ENCODE results near the gene RNF223.

RNF223 gene

DNA sequence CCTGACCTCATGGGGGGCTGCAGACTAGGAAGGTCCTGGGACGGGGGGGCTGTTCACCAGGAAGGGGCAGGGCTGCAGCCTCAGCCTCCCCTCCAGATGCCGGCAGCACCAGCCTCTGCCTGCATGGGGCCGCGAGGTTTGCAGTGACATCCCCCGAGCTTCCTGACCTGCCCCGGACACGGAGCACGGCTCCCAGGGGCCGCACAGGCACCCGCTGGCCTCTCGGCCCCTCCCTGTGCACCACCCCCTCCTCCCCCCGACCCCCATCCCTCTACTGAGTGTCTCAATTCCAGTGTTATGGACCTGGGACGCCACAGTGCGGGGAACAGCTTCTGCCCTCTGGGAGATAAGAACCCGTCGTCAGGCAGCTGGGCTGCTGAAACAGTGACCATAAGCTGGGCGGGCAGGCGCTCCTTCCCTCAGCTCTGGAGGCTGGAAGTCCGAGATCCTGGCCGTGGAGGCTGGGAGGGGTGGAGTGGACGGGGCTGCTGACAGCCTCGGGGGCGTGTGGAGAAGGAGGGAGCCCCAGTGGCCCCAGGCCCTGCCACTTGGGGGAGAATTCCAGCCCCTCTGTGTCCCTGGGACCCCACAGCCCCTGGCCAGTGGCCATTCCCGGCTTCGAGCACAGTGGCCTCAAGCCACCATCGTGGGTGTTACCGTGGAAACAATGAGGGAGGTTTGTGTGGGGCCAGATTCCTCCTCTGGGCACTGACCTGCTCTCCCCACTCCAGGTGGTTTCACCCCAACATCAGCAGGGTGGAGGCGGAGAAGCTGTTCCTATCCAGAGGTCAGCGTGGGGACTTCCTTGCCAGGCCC lies 11.6 kb downstream of the RNF223 start:
- Histone ChIP-seq H3K4me2 (ENCODE audit: low read length) (no peak overlapping the region), H3K79me2 (ENCODE audit: control insufficient read depth, insufficient read depth, low read length, poor library complexity) (no peaks in the 10 kb centered on the region), H3K79me1 (ENCODE audit: low read length) (peaks cover 11% of the 10 kb centered on the region), H3K4me1 (ENCODE audit: control insufficient read depth in 1 of 2, insufficient read depth in 2 of 2, low read length in 2 of 2) (peaks cover 24 to 31% of the 10 kb centered on the region in 2 experiments), H4K12ac (ENCODE audit: low read depth, low read length) (no peak overlapping the region), H2AK5ac (ENCODE audit: low read length) (no peak overlapping the region), H3K9me3 (ENCODE audit: insufficient read depth, low read depth, low read length) (peaks cover 9% of the 10 kb centered on the region), H3K4ac (ENCODE audit: low read depth, low read length) (no peak overlapping the region), H2BK12ac (ENCODE audit: low read length) (no peak overlapping the region), H3K18ac (ENCODE audit: low read length) (no peak overlapping the region), H3K36me3 (ENCODE audit: control insufficient read depth in 1 of 2, insufficient read depth in 2 of 2, low read length in 2 of 2) (no peaks in the 10 kb centered on the region), H2BK5ac (ENCODE audit: low read depth, low read length, poor library complexity) (no peak overlapping the region), H3K14ac (ENCODE audit: low read length) (no peak overlapping the region), H2AFZ (ENCODE audit: insufficient read depth, low read length, poor library complexity) (no peak overlapping the region), H3K27me3 (ENCODE audit: insufficient read depth, low read length) (peaks cover 10% of the 10 kb centered on the region), H3K4me3 (ENCODE audit: low read depth, low read length) (no peak overlapping the region), H4K8ac (ENCODE audit: low read depth, low read length) (no peak overlapping the region), H3K9ac (ENCODE audit: low read length) (no peak overlapping the region), H2BK120ac (ENCODE audit: insufficient read depth, low read length, poor library complexity) (no peak overlapping the region), H3K23ac (ENCODE audit: low read length) (no peak overlapping the region), H3K27ac (ENCODE audit: low read depth, low read length) (no peak overlapping the region), H4K91ac (ENCODE audit: low read depth, low read length) (peak overlapping the region; percentile 2)
- no CpG with 5 or more reads among the region's 29 CpGs for WGBS (ENCODE audit: extremely low coverage, insufficient coverage, insufficient read length)
- no peak for DNase-seq

DNA sequence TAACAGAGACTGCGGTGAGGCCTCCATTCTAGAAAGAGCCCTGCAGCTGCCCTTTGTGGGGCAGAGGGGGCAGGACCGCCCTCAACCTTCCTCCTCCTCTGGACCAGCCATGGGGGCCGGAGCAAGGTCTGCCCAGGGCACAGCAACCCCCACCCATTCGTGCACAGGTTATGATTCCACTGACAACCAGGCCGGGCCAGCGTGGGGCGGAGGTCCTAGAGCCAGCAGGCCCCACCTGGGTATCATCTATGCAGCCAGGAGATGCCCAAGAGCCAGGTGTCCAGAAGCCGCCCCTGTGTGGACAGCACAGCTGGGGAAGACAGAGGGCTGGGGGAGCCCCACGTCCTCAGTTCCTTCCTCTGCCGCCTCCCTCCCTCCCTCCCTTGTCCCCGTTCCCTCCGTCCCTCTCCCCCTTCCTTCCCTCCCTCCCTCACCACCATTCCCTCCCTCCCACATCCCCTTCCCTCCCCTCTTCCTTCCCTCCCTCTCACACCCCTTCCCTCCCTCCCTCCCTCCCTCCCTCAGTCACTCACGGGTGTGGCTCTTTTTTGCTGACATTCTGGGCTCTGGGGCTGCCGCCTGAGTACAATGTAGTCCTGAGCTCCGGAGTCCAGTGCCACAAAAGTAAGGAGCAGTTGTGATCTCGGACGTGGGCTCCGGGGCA lies 12.3 kb downstream of the RNF223 start:
- no peak overlapping the region for H4K8ac ChIP-seq (ENCODE audit: low read depth, low read length)
- H3K9me3 ChIP-seq (ENCODE audit: insufficient read depth, low read depth, low read length): peaks cover 8% of the 10 kb centered on the region
- no peak overlapping the region for H3K18ac ChIP-seq (ENCODE audit: low read length)
- H3K79me1 ChIP-seq (ENCODE audit: low read length): peaks cover 11% of the 10 kb centered on the region
- no CpG with 5 or more reads among the region's 18 CpGs for WGBS (ENCODE audit: extremely low coverage, insufficient coverage, insufficient read length)
- H3K9ac ChIP-seq (ENCODE audit: low read length): no peak overlapping the region
- H2BK120ac ChIP-seq (ENCODE audit: insufficient read depth, low read length, poor library complexity): no peak overlapping the region
- no peak overlapping the region for H3K4me3 ChIP-seq (ENCODE audit: low read depth, low read length)
- H3K4ac ChIP-seq (ENCODE audit: low read depth, low read length): no peak overlapping the region
- H3K36me3 ChIP-seq (ENCODE audit: control insufficient read depth in 1 of 2, insufficient read depth in 2 of 2, low read length in 2 of 2): no peaks in the 10 kb centered on the region
- H3K4me2 ChIP-seq (ENCODE audit: low read length): no peak overlapping the region
- peaks cover 10% of the 10 kb centered on the region for H3K27me3 ChIP-seq (ENCODE audit: insufficient read depth, low read length)
- no peak overlapping the region for H2BK5ac ChIP-seq (ENCODE audit: low read depth, low read length, poor library complexity)
- H4K12ac ChIP-seq (ENCODE audit: low read depth, low read length): no peak overlapping the region
- no peak overlapping the region for H4K91ac ChIP-seq (ENCODE audit: low read depth, low read length)
- H3K23ac ChIP-seq (ENCODE audit: low read length): no peak overlapping the region
- no peak for DNase-seq
- H2AK5ac ChIP-seq (ENCODE audit: low read length): no peak overlapping the region
- H2BK12ac ChIP-seq (ENCODE audit: low read length): no peak overlapping the region
- H3K14ac ChIP-seq (ENCODE audit: low read length): no peak overlapping the region
- H3K79me2 ChIP-seq (ENCODE audit: control insufficient read depth, insufficient read depth, low read length, poor library complexity): no peaks in the 10 kb centered on the region
- no peak overlapping the region for H3K27ac ChIP-seq (ENCODE audit: low read depth, low read length)
- H2AFZ ChIP-seq (ENCODE audit: insufficient read depth, low read length, poor library complexity): no peak overlapping the region
- peaks cover 24 to 31% of the 10 kb centered on the region in 2 experiments for H3K4me1 ChIP-seq (ENCODE audit: control insufficient read depth in 1 of 2, insufficient read depth in 2 of 2, low read length in 2 of 2)

DNA sequence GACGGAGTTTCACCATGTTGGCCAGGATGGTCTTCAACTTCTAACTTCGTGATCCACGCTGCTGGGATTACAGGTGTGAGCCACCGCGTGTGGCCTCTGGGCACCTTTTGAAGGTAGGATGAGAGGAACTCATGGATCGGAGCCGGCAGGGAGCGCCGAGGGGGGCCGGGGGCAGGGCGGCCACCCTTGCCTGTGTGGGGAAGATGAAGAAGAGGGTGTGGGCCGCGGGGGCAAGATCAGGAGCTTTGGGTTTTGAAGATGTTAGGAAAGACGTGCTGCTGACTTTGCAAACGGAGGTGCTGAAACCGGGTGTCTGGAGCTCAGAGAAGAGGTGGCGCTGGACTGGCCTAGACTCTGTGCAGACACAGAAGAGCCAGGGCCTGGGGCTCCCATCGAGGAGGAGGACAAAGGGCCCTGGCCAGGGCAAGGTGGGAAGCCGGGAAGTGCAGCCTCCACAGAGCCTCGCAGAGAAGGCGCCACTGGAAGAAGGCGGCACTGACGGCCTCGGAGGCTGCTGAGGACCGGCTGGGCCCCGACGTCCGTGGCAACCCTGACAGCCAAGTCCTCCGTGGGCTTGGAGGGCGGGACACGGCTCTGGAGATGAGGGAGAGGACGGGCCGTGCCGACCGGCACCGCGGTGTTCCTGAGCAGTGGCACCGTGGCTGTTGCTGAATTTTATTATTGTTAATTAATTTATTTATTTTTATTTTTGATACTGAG lies 13.7 kb downstream of the RNF223 start:
- Histone ChIP-seq H3K4ac (ENCODE audit: low read depth, low read length) (no peak overlapping the region), H4K91ac (ENCODE audit: low read depth, low read length) (no peak overlapping the region), H3K27me3 (ENCODE audit: insufficient read depth, low read length) (peaks cover 10% of the 10 kb centered on the region), H4K12ac (ENCODE audit: low read depth, low read length) (no peak overlapping the region), H3K9me3 (ENCODE audit: insufficient read depth, low read depth, low read length) (peaks cover 9% of the 10 kb centered on the region), H2BK5ac (ENCODE audit: low read depth, low read length, poor library complexity) (no peak overlapping the region), H2AK5ac (ENCODE audit: low read length) (no peak overlapping the region), H4K8ac (ENCODE audit: low read depth, low read length) (no peak overlapping the region), H3K4me1 (ENCODE audit: control insufficient read depth in 1 of 2, insufficient read depth in 2 of 2, low read length in 2 of 2) (peaks cover 24 to 31% of the 10 kb centered on the region in 2 experiments), H3K4me2 (ENCODE audit: low read length) (no peak overlapping the region), H3K27ac (ENCODE audit: low read depth, low read length) (no peak overlapping the region), H2AFZ (ENCODE audit: insufficient read depth, low read length, poor library complexity) (no peak overlapping the region), H3K14ac (ENCODE audit: low read length) (no peak overlapping the region), H3K4me3 (ENCODE audit: low read depth, low read length) (no peak overlapping the region), H2BK120ac (ENCODE audit: insufficient read depth, low read length, poor library complexity) (no peak overlapping the region), H3K36me3 (ENCODE audit: control insufficient read depth in 1 of 2, insufficient read depth in 2 of 2, low read length in 2 of 2) (peaks cover 1 to 5% of the 10 kb centered on the region in 2 experiments), H3K79me1 (ENCODE audit: low read length) (peaks cover 11% of the 10 kb centered on the region), H3K18ac (ENCODE audit: low read length) (no peak overlapping the region), H3K9ac (ENCODE audit: low read length) (no peak overlapping the region), H3K23ac (ENCODE audit: low read length) (no peak overlapping the region), H3K79me2 (ENCODE audit: control insufficient read depth, insufficient read depth, low read length, poor library complexity) (no peaks in the 10 kb centered on the region), H2BK12ac (ENCODE audit: low read length) (no peak overlapping the region)
- no peak for DNase-seq
- no CpG with 5 or more reads among the region's 38 CpGs for WGBS (ENCODE audit: extremely low coverage, insufficient coverage, insufficient read length)

DNA sequence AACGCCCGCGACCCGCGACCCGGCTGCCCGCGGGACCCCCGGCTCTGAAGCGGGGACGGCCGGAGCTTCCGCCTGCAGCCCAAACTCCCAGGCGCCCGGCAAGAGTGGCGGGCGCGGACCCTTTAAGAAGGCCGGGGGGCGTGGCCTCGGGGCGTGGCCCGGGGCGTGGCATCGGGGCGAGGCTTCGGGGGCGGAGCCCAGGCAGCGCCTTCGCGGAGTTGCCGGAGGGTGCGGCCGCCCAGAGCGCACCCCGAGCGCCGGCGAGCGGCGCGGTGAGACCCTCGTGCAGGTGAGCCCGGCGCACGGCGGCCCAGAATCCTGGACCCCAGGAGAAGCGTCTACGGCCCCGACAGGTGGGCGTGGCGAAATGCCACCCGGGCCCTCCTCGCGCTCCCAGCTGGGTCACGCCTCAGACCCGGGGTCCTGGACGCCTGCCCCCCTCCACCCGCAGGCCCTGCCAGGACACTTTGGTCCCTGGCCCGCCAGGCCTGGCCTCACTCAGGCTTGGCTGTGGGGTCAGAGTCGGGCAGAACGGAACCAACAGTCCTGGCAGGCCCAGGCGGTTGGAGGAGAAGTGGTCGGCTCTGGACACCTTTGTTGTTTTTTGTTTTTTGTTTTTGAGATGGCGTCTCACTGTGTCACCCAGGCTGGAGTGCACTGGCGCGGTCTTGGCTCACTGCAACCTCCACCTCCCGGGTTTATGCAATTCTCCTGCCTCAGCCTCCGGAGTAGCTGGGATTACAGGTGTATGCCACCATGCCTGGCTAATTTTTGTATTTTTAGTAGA lies 14.4 kb downstream of the RNF223 start:
- Histone ChIP-seq H2AFZ (ENCODE audit: insufficient read depth, low read length, poor library complexity) (peak overlapping the region; percentile 30), H3K79me2 (ENCODE audit: control insufficient read depth, insufficient read depth, low read length, poor library complexity) (no peaks in the 10 kb centered on the region), H3K23ac (ENCODE audit: low read length) (no peak overlapping the region), H3K27ac (ENCODE audit: low read depth, low read length) (no peak overlapping the region), H3K9ac (ENCODE audit: low read length) (no peak overlapping the region), H3K4ac (ENCODE audit: low read depth, low read length) (no peak overlapping the region), H3K4me1 (ENCODE audit: control insufficient read depth in 1 of 2, insufficient read depth in 2 of 2, low read length in 2 of 2) (peaks cover 24 to 29% of the 10 kb centered on the region in 2 experiments), H4K91ac (ENCODE audit: low read depth, low read length) (peak overlapping the region; percentile 10), H3K4me3 (ENCODE audit: low read depth, low read length) (peak overlapping the region; percentile 52), H2BK12ac (ENCODE audit: low read length) (no peak overlapping the region), H3K18ac (ENCODE audit: low read length) (no peak overlapping the region), H4K12ac (ENCODE audit: low read depth, low read length) (peak overlapping the region; percentile 2), H2BK120ac (ENCODE audit: insufficient read depth, low read length, poor library complexity) (no peak overlapping the region), H3K4me2 (ENCODE audit: low read length) (peak overlapping the region; percentile 78), H2BK5ac (ENCODE audit: low read depth, low read length, poor library complexity) (no peak overlapping the region), H3K79me1 (ENCODE audit: low read length) (peaks cover 11% of the 10 kb centered on the region), H3K27me3 (ENCODE audit: insufficient read depth, low read length) (peaks cover 10% of the 10 kb centered on the region), H3K14ac (ENCODE audit: low read length) (no peak overlapping the region), H2AK5ac (ENCODE audit: low read length) (peak overlapping the region; percentile 11), H3K9me3 (ENCODE audit: insufficient read depth, low read depth, low read length) (peaks cover 9% of the 10 kb centered on the region), H3K36me3 (ENCODE audit: control insufficient read depth in 1 of 2, insufficient read depth in 2 of 2, low read length in 2 of 2) (peaks cover 8 to 12% of the 10 kb centered on the region in 2 experiments), H4K8ac (ENCODE audit: low read depth, low read length) (peak overlapping the region; percentile 50)
- no CpG with 5 or more reads among the region's 69 CpGs for WGBS (ENCODE audit: extremely low coverage, insufficient coverage, insufficient read length)
- peak; percentile 72 to 86 for DNase-seq
